Measurements from ENCODE around the gene CREB3L2.

CREB3L2 gene

GRCh38 chr7:137957887-137958286 is 44.0 kb downstream of the CREB3L2 start:
- Histone ChIP-seq H2BK12ac (ENCODE audit: low read length in 2 of 2) (no peak overlapping the region), H2BK120ac (ENCODE audit: low read depth, low read length) (no peak overlapping the region), H3K23ac (ENCODE audit: low read length in 2 of 2) (no peak overlapping the region), H3K4me3 (ENCODE audit: insufficient read depth in 1 of 2, low read depth in 1 of 2, low read length in 2 of 2) (no peak overlapping the region), H4K91ac (ENCODE audit: low read length) (no peak overlapping the region), H3K4me2 (ENCODE audit: low read length, poor library complexity, severe bottlenecking) (no peak overlapping the region), H3K79me1 (replicated peaks; ENCODE audit: low read length, poor library complexity, severe bottlenecking) (peaks cover 8% of the 10 kb centered on the region), H3K4ac (ENCODE audit: low read depth in 1 of 2, low read length in 2 of 2) (no peak overlapping the region), H2BK5ac (ENCODE audit: low read depth, low read length, poor library complexity, severe bottlenecking) (no peak overlapping the region), H3K14ac (ENCODE audit: low read length in 2 of 2) (no peak overlapping the region), H4K8ac (ENCODE audit: low read length) (no peak overlapping the region), H3K18ac (ENCODE audit: low read depth in 1 of 2, low read length in 2 of 2) (no peak overlapping the region), H3K9me3 (ENCODE audit: control insufficient read depth, low read length) (no peaks in the 10 kb centered on the region), H3K27ac (ENCODE audit: low read length, poor library complexity, severe bottlenecking) (no peak overlapping the region), H3K9ac (ENCODE audit: low read length) (peak overlapping the region; percentile 66), H2BK15ac (ENCODE audit: low read depth, poor library complexity, severe bottlenecking) (no peak overlapping the region), H3K27me3 (ENCODE audit: control insufficient read depth in 1 of 2, insufficient read depth in 1 of 2, low read length in 2 of 2) (no peaks in the 10 kb centered on the region), H3K36me3 (ENCODE audit: control insufficient read depth in 1 of 2, insufficient read depth in 2 of 2, low read depth in 1 of 2, low read length in 2 of 2) (peaks cover 3 to 7% of the 10 kb centered on the region in 2 experiments), H2AFZ (ENCODE audit: low read depth, low read length) (no peak overlapping the region), H3K4me1 (ENCODE audit: control insufficient read depth, insufficient read depth, low read depth, low read length) (peaks cover 13% of the 10 kb centered on the region), H2AK5ac (ENCODE audit: low read length, severe bottlenecking) (no peak overlapping the region)
- WGBS = 84% methylated on average over 3 of the region's 3 CpGs
- DNase-seq = peak; percentile 80

- Histone ChIP-seq H3K23ac (ENCODE audit: low read length in 2 of 2) (no peak overlapping the region), H3K27me3 (ENCODE audit: control insufficient read depth in 1 of 2, insufficient read depth in 1 of 2, low read length in 2 of 2) (no peaks in the 10 kb centered on the region), H2BK12ac (ENCODE audit: low read length in 2 of 2) (no peak overlapping the region), H3K79me1 (replicated peaks; ENCODE audit: low read length, poor library complexity, severe bottlenecking) (peaks cover 7% of the 10 kb centered on the region), H3K9me3 (ENCODE audit: control insufficient read depth, low read length) (no peaks in the 10 kb centered on the region), H2BK5ac (ENCODE audit: low read depth, low read length, poor library complexity, severe bottlenecking) (no peak overlapping the region), H3K14ac (ENCODE audit: low read length in 2 of 2) (no peak overlapping the region), H3K4me2 (ENCODE audit: low read length, poor library complexity, severe bottlenecking) (no peak overlapping the region), H2BK15ac (ENCODE audit: low read depth, poor library complexity, severe bottlenecking) (no peak overlapping the region), H3K27ac (ENCODE audit: low read length, poor library complexity, severe bottlenecking) (peak overlapping the region; percentile 21), H3K4ac (ENCODE audit: low read depth in 1 of 2, low read length in 2 of 2) (peak overlapping the region in 1 of 2 experiments; percentile 2), H2AK5ac (ENCODE audit: low read length, severe bottlenecking) (peak overlapping the region; percentile 95), H4K91ac (ENCODE audit: low read length) (no peak overlapping the region), H3K4me1 (ENCODE audit: control insufficient read depth, insufficient read depth, low read depth, low read length) (peaks cover 17% of the 10 kb centered on the region), H3K9ac (ENCODE audit: low read length) (no peak overlapping the region), H4K8ac (ENCODE audit: low read length) (no peak overlapping the region), H2AFZ (ENCODE audit: low read depth, low read length) (no peak overlapping the region), H3K4me3 (ENCODE audit: insufficient read depth in 1 of 2, low read depth in 1 of 2, low read length in 2 of 2) (no peak overlapping the region), H3K36me3 (ENCODE audit: control insufficient read depth in 1 of 2, insufficient read depth in 2 of 2, low read depth in 1 of 2, low read length in 2 of 2) (peaks cover 0 to 7% of the 10 kb centered on the region in 2 experiments), H2BK120ac (ENCODE audit: low read depth, low read length) (peak overlapping the region; percentile 42), H3K18ac (ENCODE audit: low read depth in 1 of 2, low read length in 2 of 2) (peak overlapping the region; percentile 29 to 69)
- no peak for DNase-seq
- WGBS = 91% methylated on average over 5 of the region's 5 CpGs
Observed at GRCh38 chr7:137956591-137956990, 45.3 kb downstream of the CREB3L2 start.

- no peak overlapping the region for H3K14ac ChIP-seq (ENCODE audit: low read length in 2 of 2)
- no peak overlapping the region for H3K9ac ChIP-seq (ENCODE audit: low read length)
- no peak overlapping the region for H2BK12ac ChIP-seq (ENCODE audit: low read length in 2 of 2)
- no peak overlapping the region for H4K91ac ChIP-seq (ENCODE audit: low read length)
- H2AFZ ChIP-seq (ENCODE audit: low read depth, low read length) = no peak overlapping the region
- DNase-seq = no peak
- H4K8ac ChIP-seq (ENCODE audit: low read length) = no peak overlapping the region
- H3K9me3 ChIP-seq (ENCODE audit: control insufficient read depth, low read length) = no peaks in the 10 kb centered on the region
- no peak overlapping the region for H2BK5ac ChIP-seq (ENCODE audit: low read depth, low read length, poor library complexity, severe bottlenecking)
- H3K4me2 ChIP-seq (ENCODE audit: low read length, poor library complexity, severe bottlenecking) = no peak overlapping the region
- H3K36me3 ChIP-seq (ENCODE audit: control insufficient read depth in 1 of 2, insufficient read depth in 2 of 2, low read depth in 1 of 2, low read length in 2 of 2) = peaks cover 0 to 7% of the 10 kb centered on the region in 2 experiments
- no peak overlapping the region for H3K4ac ChIP-seq (ENCODE audit: low read depth in 1 of 2, low read length in 2 of 2)
- no peak overlapping the region for H3K18ac ChIP-seq (ENCODE audit: low read depth in 1 of 2, low read length in 2 of 2)
- no peaks in the 10 kb centered on the region for H3K27me3 ChIP-seq (ENCODE audit: control insufficient read depth in 1 of 2, insufficient read depth in 1 of 2, low read length in 2 of 2)
- H3K79me1 ChIP-seq (replicated peaks; ENCODE audit: low read length, poor library complexity, severe bottlenecking) = peaks cover 5% of the 10 kb centered on the region
- H2BK15ac ChIP-seq (ENCODE audit: low read depth, poor library complexity, severe bottlenecking) = no peak overlapping the region
- H3K23ac ChIP-seq (ENCODE audit: low read length in 2 of 2) = no peak overlapping the region
- peak overlapping the region; percentile 68 for H2AK5ac ChIP-seq (ENCODE audit: low read length, severe bottlenecking)
- H3K4me3 ChIP-seq (ENCODE audit: insufficient read depth in 1 of 2, low read depth in 1 of 2, low read length in 2 of 2) = no peak overlapping the region
- WGBS = 92% methylated on average over 3 of the region's 5 CpGs
- peaks cover 16% of the 10 kb centered on the region for H3K4me1 ChIP-seq (ENCODE audit: control insufficient read depth, insufficient read depth, low read depth, low read length)
- H3K27ac ChIP-seq (ENCODE audit: low read length, poor library complexity, severe bottlenecking) = peak overlapping the region; percentile 21
- peak overlapping the region; percentile 42 for H2BK120ac ChIP-seq (ENCODE audit: low read depth, low read length)
Observed at GRCh38 chr7:137956183-137956582, 45.7 kb downstream of the CREB3L2 start.

- peak overlapping the region; percentile 33 for H2AK5ac ChIP-seq (ENCODE audit: low read length, severe bottlenecking)
- peak; percentile 88 for DNase-seq
- WGBS = 10% methylated on average over 2 of the region's 2 CpGs
- H3K27ac ChIP-seq (ENCODE audit: low read length, poor library complexity, severe bottlenecking) = peak overlapping the region; percentile 94
- H2BK15ac ChIP-seq (ENCODE audit: low read depth, poor library complexity, severe bottlenecking) = no peak overlapping the region
- H2BK120ac ChIP-seq (ENCODE audit: low read depth, low read length) = no peak overlapping the region
- H2BK5ac ChIP-seq (ENCODE audit: low read depth, low read length, poor library complexity, severe bottlenecking) = no peak overlapping the region
- H3K23ac ChIP-seq (ENCODE audit: low read length in 2 of 2) = no peak overlapping the region
- no peak overlapping the region for H3K4me3 ChIP-seq (ENCODE audit: insufficient read depth in 1 of 2, low read depth in 1 of 2, low read length in 2 of 2)
- H2BK12ac ChIP-seq (ENCODE audit: low read length in 2 of 2) = peak overlapping the region in 1 of 2 experiments; percentile 76
- no peak overlapping the region for H2AFZ ChIP-seq (ENCODE audit: low read depth, low read length)
- H3K4me1 ChIP-seq (ENCODE audit: control insufficient read depth, insufficient read depth, low read depth, low read length) = peaks cover 16% of the 10 kb centered on the region
- peak overlapping the region; percentile 37 to 46 for H3K18ac ChIP-seq (ENCODE audit: low read depth in 1 of 2, low read length in 2 of 2)
- H3K14ac ChIP-seq (ENCODE audit: low read length in 2 of 2) = no peak overlapping the region
- peak overlapping the region; percentile 55 for H4K8ac ChIP-seq (ENCODE audit: low read length)
- H4K91ac ChIP-seq (ENCODE audit: low read length) = no peak overlapping the region
- H3K27me3 ChIP-seq (ENCODE audit: control insufficient read depth in 1 of 2, insufficient read depth in 1 of 2, low read length in 2 of 2) = no peaks in the 10 kb centered on the region
- peaks cover 5% of the 10 kb centered on the region for H3K79me1 ChIP-seq (replicated peaks; ENCODE audit: low read length, poor library complexity, severe bottlenecking)
- peak overlapping the region in 1 of 2 experiments; percentile 22 for H3K4ac ChIP-seq (ENCODE audit: low read depth in 1 of 2, low read length in 2 of 2)
- peaks cover 0 to 14% of the 10 kb centered on the region in 2 experiments for H3K36me3 ChIP-seq (ENCODE audit: control insufficient read depth in 1 of 2, insufficient read depth in 2 of 2, low read depth in 1 of 2, low read length in 2 of 2)
- H3K9me3 ChIP-seq (ENCODE audit: control insufficient read depth, low read length) = no peaks in the 10 kb centered on the region
- H3K4me2 ChIP-seq (ENCODE audit: low read length, poor library complexity, severe bottlenecking) = no peak overlapping the region
- H3K9ac ChIP-seq (ENCODE audit: low read length) = no peak overlapping the region
Observed at GRCh38 chr7:137954614-137955013, 47.3 kb downstream of the CREB3L2 start.

Data from mesenchymal stem cell (in vitro differentiated cells and primary cell).